Activated CD8-positive, alpha-beta T cell treated with anti-CD3 and anti-CD28 coated beads, Interleukin-2, amount 10 ng/mL, durations not matched to agents 7 days and 5 days (primary cell): ENCODE results near the gene CCDC88C. TPM values are rescaled to one million over a fixed set of nuclear protein-coding genes. Genes with fewer than 3 reads are reported as not detected.
A peak's percentile ranks its signal among the peaks of the same experiment; 100 is the strongest.

Experiments used
- ATAC-seq: fragments of 150-1000 bp; cut with Tn5 transposase; one replicate; pipeline ENCODE4 v1.10.0; 2021; ENCODE audit warnings: moderate library complexity
- CTCF ChIA-PET: fragments of 350-600 bp; sonication (Branson Sonifier 250); formaldehyde crosslinking; loops from one replicate; lab custom pipeline; 2021; ENCODE audit warnings: antibody characterized with exemption; lab: Charles Lee
- POLR2A ChIA-PET: fragments of 350-600 bp; sonication (Branson Sonifier 250); formaldehyde crosslinking; loops from one replicate; lab custom pipeline; 2021; ENCODE audit warnings: antibody characterized with exemption; lab: Charles Lee
- DNase-seq: peaks from one replicate; pipeline ENCODE4 v3.0.0-alpha.2; 2020
- H3K27ac Mint-ChIP-seq: one replicate; pipeline ENCODE4 v1.8.0; 2021; ENCODE audit warnings: mild to moderate bottlenecking, mixed read lengths
- H3K27me3 Mint-ChIP-seq: one replicate; pipeline ENCODE4 v1.8.0; 2021; ENCODE audit warnings: low read depth, mixed read lengths
- H3K36me3 Mint-ChIP-seq: one replicate; pipeline ENCODE4 v1.8.0; 2021; ENCODE audit warnings: low read depth, mixed read lengths
- H3K4me1 Mint-ChIP-seq: one replicate; pipeline ENCODE4 v1.8.0; 2021; ENCODE audit warnings: low read depth, mixed read lengths
- H3K4me3 Mint-ChIP-seq: one replicate; pipeline ENCODE4 v1.8.0; 2021; ENCODE audit warnings: mild to moderate bottlenecking, mixed read lengths
- H3K9me3 Mint-ChIP-seq: one replicate; pipeline ENCODE4 v1.8.0; 2022; ENCODE audit warnings: mixed read lengths; ENCODE audit not compliant: insufficient read depth
- total RNA-seq, 2 experiments: library from RNA; stranded (reverse); gene quantifications; one replicate each; pipeline ENCODE4 v1.2.3, GENCODE V29; 2021

The CCDC88C gene
- total RNA-seq, 2 experiments from 2014 or later = 147 to 153 TPM

DNA sequence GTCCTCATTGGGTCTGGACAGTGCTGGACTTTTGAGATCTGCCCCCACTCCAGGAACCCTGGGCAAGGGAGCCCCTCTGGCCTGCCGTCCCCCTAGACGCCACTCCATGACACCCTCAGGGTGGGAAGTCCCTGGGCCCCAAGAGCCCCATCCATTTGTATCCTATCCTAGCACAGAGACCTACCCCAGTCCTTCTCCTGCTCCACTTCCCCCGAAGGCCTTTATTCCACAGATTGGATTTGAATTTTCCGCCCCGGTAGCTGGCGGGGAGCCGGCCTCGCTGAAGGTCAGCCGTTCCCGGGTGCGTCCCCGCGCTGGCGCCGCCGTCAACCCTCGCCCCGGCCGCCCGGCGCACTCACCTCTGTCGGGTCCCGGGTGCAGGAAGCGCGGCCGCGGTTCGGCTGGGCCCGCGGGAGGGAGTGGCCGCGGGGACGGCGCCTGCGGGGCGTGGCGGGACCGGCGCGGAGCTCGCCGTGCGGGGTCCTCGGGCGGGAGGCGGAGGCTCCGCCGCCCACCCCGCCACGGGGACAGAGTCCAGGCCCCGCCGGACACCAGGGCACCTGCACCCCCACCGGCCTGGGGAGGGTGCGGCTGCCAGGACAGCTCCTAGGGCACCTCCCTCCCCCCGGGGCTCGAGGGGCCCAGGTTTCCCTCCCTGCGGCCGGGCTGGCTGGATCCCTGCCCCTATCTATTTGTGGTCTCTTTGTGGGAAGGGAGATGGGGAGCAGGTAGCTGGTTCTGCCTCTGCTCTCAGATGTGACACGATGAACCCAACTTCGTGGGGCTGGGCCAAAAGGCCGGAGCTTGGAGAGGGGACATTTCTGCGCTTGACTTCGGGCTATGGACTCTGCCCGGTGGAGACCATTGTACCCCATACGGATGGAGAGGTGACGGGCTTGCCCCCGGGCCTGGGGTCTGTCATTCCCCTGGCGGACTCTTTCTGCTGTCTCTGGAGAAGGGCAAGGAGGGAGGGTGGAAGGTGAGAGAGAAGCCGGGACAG is 153.2 kb downstream of the CCDC88C start:
- Mint-ChIP-seq H3K27me3 (no peaks in the 10 kb centered on the region), H3K9me3 (no peaks in the 10 kb centered on the region), H3K4me1 (peaks cover 70% of the 10 kb centered on the region), H3K36me3 (peaks cover 41% of the 10 kb centered on the region), H3K27ac (peak overlapping the region; percentile 81), H3K4me3 (peak overlapping the region; percentile 74)
- ChIA-PET POLR2A (interaction anchor here (0.6 to 16.7 kb wide), 5 partner anchors 9 to 49 kb away, joined by 3 to 290 read pairs (median 4); partner anchors contain the start of gene GPR68), CTCF (interaction anchor here (0.7 to 1.3 kb wide), 3 partner anchors 21 to 87 kb away, joined by 3 to 6 read pairs (median 3); no protein-coding TSS in a partner anchor)
- peak; percentile 51 for ATAC-seq
- DNase-seq = peak; percentile 45

DNA sequence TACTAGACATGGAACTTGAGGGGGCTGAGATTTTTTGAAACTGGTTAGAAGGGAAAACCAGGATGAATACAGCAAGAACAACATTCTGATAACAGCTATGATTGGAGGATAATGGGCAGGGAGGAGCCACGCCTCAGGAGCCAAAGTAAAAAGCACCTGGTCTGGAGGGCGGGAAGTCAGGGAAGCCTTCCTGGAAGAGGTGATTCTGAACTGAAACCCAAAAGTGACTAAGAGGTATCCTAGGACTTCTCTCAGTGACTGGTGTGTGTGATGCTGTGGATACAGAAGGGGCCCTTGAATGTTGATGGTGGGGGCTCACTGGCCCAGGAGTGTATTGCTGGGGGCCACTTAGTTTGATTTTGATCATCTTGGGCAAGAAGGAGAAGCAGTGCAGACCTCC is 154.3 kb downstream of the CCDC88C start:
- peaks cover 33% of the 10 kb centered on the region for H3K36me3 Mint-ChIP-seq
- H3K27ac Mint-ChIP-seq = peak overlapping the region; percentile 34
- H3K9me3 Mint-ChIP-seq = no peaks in the 10 kb centered on the region
- peaks cover 68% of the 10 kb centered on the region for H3K4me1 Mint-ChIP-seq
- H3K27me3 Mint-ChIP-seq = no peaks in the 10 kb centered on the region
- ChIA-PET POLR2A (interaction anchor here (16.7 kb wide), 1 partner anchor 20 kb away, joined by 290 read pairs; the partner anchor contains the start of gene GPR68), CTCF (interaction anchor here (1.0 to 1.5 kb wide), 2 partner anchors 23 to 86 kb away, joined by 3 to 5 read pairs; no protein-coding TSS in a partner anchor)
- no peak for ATAC-seq
- no peak for DNase-seq
- H3K4me3 Mint-ChIP-seq = peak overlapping the region; percentile 74

DNA sequence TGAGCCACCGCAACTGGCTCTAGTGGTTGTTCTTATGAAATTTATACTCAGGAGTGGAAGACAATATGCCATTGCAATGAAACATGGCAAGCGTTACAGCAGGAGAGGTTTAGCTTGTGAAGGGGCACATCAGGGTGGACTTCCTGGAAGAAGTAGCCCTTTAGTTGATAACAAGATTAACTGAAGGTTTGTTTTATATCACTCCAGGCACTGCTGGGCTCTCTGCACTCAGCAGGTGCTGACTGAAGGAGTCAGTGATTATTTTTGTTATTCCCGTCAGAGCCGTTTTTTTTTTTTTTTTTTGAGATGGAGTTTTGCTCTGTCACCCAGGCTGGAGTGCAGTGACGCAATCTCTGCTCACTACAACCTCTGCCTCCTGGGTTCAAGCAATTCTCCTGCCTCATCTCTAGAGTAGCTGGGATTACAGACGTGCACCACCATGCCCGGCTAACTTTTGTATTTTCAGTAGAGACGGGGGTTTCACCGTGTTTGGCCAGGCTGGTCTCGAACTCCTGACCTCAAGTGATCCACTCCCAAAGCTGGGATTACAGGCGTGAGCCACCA is 155.6 kb downstream of the CCDC88C start:
- Mint-ChIP-seq H3K9me3 (no peaks in the 10 kb centered on the region), H3K4me1 (peaks cover 75% of the 10 kb centered on the region), H3K27ac (no peak overlapping the region), H3K27me3 (no peaks in the 10 kb centered on the region), H3K36me3 (peaks cover 22% of the 10 kb centered on the region), H3K4me3 (no peak overlapping the region)
- ChIA-PET CTCF (interaction anchor here (1.1 to 2.4 kb wide), 5 partner anchors 10 to 85 kb away, joined by 4 to 13 read pairs (median 5); no protein-coding TSS in a partner anchor), POLR2A (interaction anchor here (0.9 to 16.7 kb wide), 3 partner anchors 12 to 26 kb away, joined by 6 to 290 read pairs (median 7); partner anchors contain the start of gene GPR68)
- ATAC-seq (no peak), DNase-seq (no peak)

DNA sequence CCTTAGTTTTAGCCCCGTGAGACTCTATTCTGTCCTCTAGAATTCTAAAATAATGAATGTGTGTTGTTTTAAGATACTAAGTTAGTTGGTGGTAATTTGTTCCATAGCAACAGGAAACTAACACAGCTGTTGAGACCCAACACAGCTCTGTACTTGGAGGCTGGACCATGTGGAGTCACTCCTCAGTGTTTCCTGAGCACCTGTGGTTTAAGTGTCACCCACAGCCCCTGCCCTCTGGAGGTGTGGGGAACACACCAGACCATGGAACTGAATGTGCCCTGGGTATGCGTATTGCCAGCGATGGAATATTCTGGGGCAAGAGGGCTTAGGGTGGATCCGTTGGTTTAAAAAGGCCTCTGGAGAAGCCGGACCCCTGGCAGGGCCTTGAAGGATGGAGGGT is 156.5 kb downstream of the CCDC88C start:
- H3K27me3 Mint-ChIP-seq = no peaks in the 10 kb centered on the region
- peak; percentile 85 for ATAC-seq

GRCh38 chr14:91258876-91259275 is 158.7 kb downstream of the CCDC88C start:
- Mint-ChIP-seq H3K4me3 (no peak overlapping the region), H3K27me3 (no peaks in the 10 kb centered on the region), H3K9me3 (no peaks in the 10 kb centered on the region), H3K36me3 (peaks cover 17% of the 10 kb centered on the region), H3K27ac (peak overlapping the region; percentile 3), H3K4me1 (peaks cover 87% of the 10 kb centered on the region)
- ChIA-PET CTCF (interaction anchor here (5.6 kb wide), 1 partner anchor 81 kb away, joined by 30 read pairs; no protein-coding TSS in a partner anchor), POLR2A (interaction anchor here (0.7 to 16.7 kb wide), 3 partner anchors 9 to 29 kb away, joined by 3 to 290 read pairs (median 3); partner anchors contain the start of gene GPR68)
- DNase-seq (no peak), ATAC-seq (no peak)

More for the DNA sequence above, 156.5 kb downstream of the CCDC88C start:
- Mint-ChIP-seq H3K36me3 (peaks cover 17% of the 10 kb centered on the region), H3K4me1 (peaks cover 85% of the 10 kb centered on the region), H3K9me3 (no peaks in the 10 kb centered on the region), H3K4me3 (peak overlapping the region; percentile 17), H3K27ac (peak overlapping the region; percentile 33)
- CTCF ChIA-PET = interaction anchor here (0.6 to 2.4 kb wide), 7 partner anchors 9 to 84 kb away, joined by 3 to 13 read pairs (median 4); partner anchors contain the start of gene GPR68
- POLR2A ChIA-PET = interaction anchor here (0.6 to 16.7 kb wide), 4 partner anchors 10 to 60 kb away, joined by 4 to 290 read pairs (median 6); partner anchors contain the start of gene GPR68
- DNase-seq = peak; percentile 76

- Mint-ChIP-seq H3K4me3 (no peak overlapping the region), H3K36me3 (peaks cover 11% of the 10 kb centered on the region), H3K4me1 (peaks cover 83% of the 10 kb centered on the region), H3K27ac (peak overlapping the region; percentile 71), H3K9me3 (no peaks in the 10 kb centered on the region), H3K27me3 (no peaks in the 10 kb centered on the region)
- ATAC-seq = no peak
- POLR2A ChIA-PET = interaction anchor here (0.7 to 16.7 kb wide), 3 partner anchors 8 to 30 kb away, joined by 3 to 290 read pairs (median 3); partner anchors contain the start of gene GPR68
- CTCF ChIA-PET = interaction anchor here (0.7 to 5.6 kb wide), 5 partner anchors 15 to 80 kb away, joined by 3 to 30 read pairs (median 6); no protein-coding TSS in a partner anchor
- no peak for DNase-seq
Observed at GRCh38 chr14:91258011-91258618, 159.5 kb downstream of the CCDC88C start.

GRCh38 chr14:91257328-91258010 is 160.2 kb downstream of the CCDC88C start:
- Mint-ChIP-seq H3K27me3 (no peaks in the 10 kb centered on the region), H3K4me1 (peaks cover 83% of the 10 kb centered on the region), H3K4me3 (no peak overlapping the region), H3K27ac (peak overlapping the region; percentile 71), H3K9me3 (no peaks in the 10 kb centered on the region), H3K36me3 (peaks cover 14% of the 10 kb centered on the region)
- DNase-seq = no peak
- no peak for ATAC-seq
- ChIA-PET POLR2A (interaction anchor here (0.6 to 16.7 kb wide), 3 partner anchors 14 to 873 kb away, joined by 3 to 290 read pairs (median 10); partner anchors contain the start of gene GPR68), CTCF (interaction anchor here (0.7 to 5.6 kb wide), 7 partner anchors 14 to 84 kb away, joined by 3 to 30 read pairs (median 4); no protein-coding TSS in a partner anchor)

DNA sequence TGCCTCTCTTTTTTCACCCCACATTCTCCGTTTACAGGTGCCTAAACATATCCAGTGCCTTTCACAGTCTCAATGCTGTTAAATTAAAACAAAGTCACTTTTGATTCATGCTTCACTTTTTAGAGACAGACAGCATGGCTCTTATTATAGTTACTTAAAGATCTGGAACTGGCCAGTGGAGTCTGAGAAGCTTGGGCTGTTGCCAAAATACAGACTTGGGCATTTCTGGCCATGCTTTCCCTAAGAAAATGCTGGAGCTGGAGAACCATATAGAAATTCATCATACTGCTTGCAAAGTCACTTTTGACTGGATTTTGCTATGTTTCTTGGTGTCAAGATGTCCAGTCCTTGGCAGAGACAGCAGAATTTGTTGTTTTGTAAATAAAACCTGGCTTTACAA is 161.0 kb downstream of the CCDC88C start:
- H3K36me3 Mint-ChIP-seq = peaks cover 20% of the 10 kb centered on the region
- no peak overlapping the region for H3K4me3 Mint-ChIP-seq
- H3K9me3 Mint-ChIP-seq = no peaks in the 10 kb centered on the region
- H3K27me3 Mint-ChIP-seq = no peaks in the 10 kb centered on the region
- DNase-seq (no peak), ATAC-seq (no peak)
- H3K27ac Mint-ChIP-seq = peak overlapping the region; percentile 44
- H3K4me1 Mint-ChIP-seq = peaks cover 82% of the 10 kb centered on the region
- CTCF ChIA-PET = interaction anchor here (1.4 to 5.6 kb wide), 5 partner anchors 13 to 83 kb away, joined by 4 to 30 read pairs (median 7); no protein-coding TSS in a partner anchor
- POLR2A ChIA-PET = interaction anchor here (0.6 to 16.7 kb wide), 4 partner anchors 13 to 872 kb away, joined by 3 to 290 read pairs (median 6); partner anchors contain the start of gene GPR68

DNA sequence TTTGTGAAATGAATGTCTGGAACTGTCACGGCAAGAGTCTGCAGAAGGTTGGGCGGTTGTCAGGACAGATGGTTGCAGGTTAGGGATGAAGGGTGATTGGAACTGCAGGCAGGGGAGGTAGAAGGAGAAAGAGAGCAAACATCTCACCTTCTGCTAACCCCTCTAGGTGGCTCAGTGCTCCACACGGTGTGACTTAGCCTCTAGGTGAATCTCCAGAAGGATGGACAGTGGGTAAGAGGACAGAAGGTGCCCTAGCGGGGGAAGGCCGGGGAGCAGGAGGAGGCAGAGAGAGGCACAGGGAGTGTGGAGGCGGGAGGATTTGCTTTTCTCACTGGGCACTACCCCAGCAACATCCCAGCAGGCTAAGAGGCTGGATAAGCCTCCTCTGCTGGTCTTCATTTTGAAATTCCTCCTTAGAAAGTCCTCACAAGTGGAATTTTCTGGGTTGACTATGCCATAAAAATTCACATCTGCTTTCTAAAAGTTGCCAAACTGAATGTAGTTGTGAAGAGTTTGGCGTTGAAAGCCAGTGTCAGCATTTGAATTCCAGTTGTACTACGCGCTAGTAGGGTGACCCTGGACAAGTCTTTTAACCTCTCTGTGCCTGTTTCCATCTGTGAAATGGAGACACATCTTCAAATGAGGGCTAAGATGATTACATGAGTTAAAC is 162.5 kb downstream of the CCDC88C start:
- Mint-ChIP-seq H3K27ac (peak overlapping the region; percentile 92), H3K36me3 (peaks cover 27% of the 10 kb centered on the region), H3K4me1 (peaks cover 85% of the 10 kb centered on the region), H3K27me3 (no peaks in the 10 kb centered on the region), H3K9me3 (no peaks in the 10 kb centered on the region), H3K4me3 (peak overlapping the region; percentile 49)
- ChIA-PET CTCF (interaction anchor here (1.0 to 5.6 kb wide), 4 partner anchors 11 to 77 kb away, joined by 4 to 30 read pairs (median 14); partner anchors contain the start of gene GPR68), POLR2A (interaction anchor here (1.0 to 16.7 kb wide), 5 partner anchors 9 to 78 kb away, joined by 3 to 290 read pairs (median 4); partner anchors contain the start of gene GPR68)
- no peak for ATAC-seq
- DNase-seq = no peak
